GM18873 (cell line): Measurements from ENCODE around the gene TNNT3.
"Not testable (repeated sequence)": the region's sequence is repeated elsewhere in the genome, so short reads cannot be mapped to it uniquely, and the experiment has no call there.

Experiments
- ATAC-seq: cut with Tn5 transposase; IDR thresholded peaks from one replicate; pipeline ENCODE4 v1.9.1; 2021; ENCODE audit warnings: mild to moderate bottlenecking, moderate library complexity, moderate number of reproducible peaks; ENCODE audit not compliant: unreplicated experiment, low FRiP score

The TNNT3 gene

GRCh38 chr11:1931341-1932104, 12.0 kb downstream of the TNNT3 start:
- no peak for ATAC-seq

GRCh38 chr11:1932105-1932480, 12.6 kb downstream of the TNNT3 start:
- ATAC-seq, result no peak

GRCh38 chr11:1932681-1933080, 13.2 kb downstream of the TNNT3 start:
- no peak for ATAC-seq

- ATAC-seq, result no peak
Observed at GRCh38 chr11:1933416-1934334, 14.2 kb downstream of the TNNT3 start.

- no peak for ATAC-seq
Observed at GRCh38 chr11:1934335-1935155, 15.0 kb downstream of the TNNT3 start.

GRCh38 chr11:1935156-1936071, 15.9 kb downstream of the TNNT3 start:
- no peak for ATAC-seq

- ATAC-seq, result no peak
Observed at GRCh38 chr11:1936072-1936780, 16.7 kb downstream of the TNNT3 start.

GRCh38 chr11:1936781-1937615, 17.5 kb downstream of the TNNT3 start:
- no peak for ATAC-seq

GRCh38 chr11:1937616-1938342, 18.3 kb downstream of the TNNT3 start:
- no peak for ATAC-seq

GRCh38 chr11:1938343-1939005, 19.0 kb downstream of the TNNT3 start:
- no peak for ATAC-seq

- no peak for ATAC-seq
Observed at GRCh38 chr11:1939006-1939625, 19.6 kb downstream of the TNNT3 start.

GRCh38 chr11:1939788-1940187, 20.3 kb downstream of the TNNT3 start:
- not testable (repeated sequence) for ATAC-seq

GRCh38 chr11:1942558-1943260, 23.2 kb downstream of the TNNT3 start:
- ATAC-seq, result no peak

- no peak for ATAC-seq
Observed at GRCh38 chr11:1943576-1943975, 24.1 kb downstream of the TNNT3 start.

GRCh38 chr11:1943977-1944376, 24.5 kb downstream of the TNNT3 start:
- no peak for ATAC-seq
